H1 (cell line): ENCODE measurements around the gene USP10.

Source experiments
- EZH2 ChIP-seq: fragments of 200-600 bp; sonication (generic); IDR thresholded peaks from 2 replicates; pipeline ENCODE4 v1.7.1; 2012; ENCODE audit warnings: low read depth, mild to moderate bottlenecking, moderate library complexity, low read length, inconsistent platforms; ENCODE audit not compliant: severe bottlenecking
- POLR2A ChIP-seq, 2 experiments: IDR thresholded peaks; 1 replicate in 1 of 2; 2 replicates in 1 of 2; pipeline ENCODE4 v1.6.1; 2011; ENCODE audit warnings: low read depth in 2 of 2, low read length in 2 of 2, mild to moderate bottlenecking in 2 of 2; ENCODE audit errors: control extremely low read depth in 1 of 2
- POLR2AphosphoS5 ChIP-seq: IDR thresholded peaks from 2 replicates; pipeline ENCODE4 v1.6.1; 2011; ENCODE audit warnings: low read depth, low read length
- YY1 ChIP-seq: IDR thresholded peaks from 2 replicates; pipeline ENCODE4 v1.6.1; 2011; ENCODE audit warnings: low read depth, mild to moderate bottlenecking, low read length
- ZNF274 ChIP-seq: IDR thresholded peaks from 2 replicates; pipeline ENCODE4 v1.7.0; 2012; ENCODE audit warnings: low read length, borderline replicate concordance; ENCODE audit errors: extremely low read depth
- TF ChIP-seq, protein P1 (sequence below), 3 experiments: IDR thresholded peaks; 1 replicate in 2 of 3; 2 replicates in 1 of 3; pipeline versions ENCODE4 v1.5.1 to v1.6.1; 2011; ENCODE audit warnings: low read length in 3 of 3, mild to moderate bottlenecking in 3 of 3, inconsistent platforms in 2 of 3, low read depth in 1 of 3, moderate library complexity in 1 of 3; ENCODE audit not compliant: insufficient read depth in 1 of 3; ENCODE audit errors: control extremely low read depth in 1 of 3

DNA sequence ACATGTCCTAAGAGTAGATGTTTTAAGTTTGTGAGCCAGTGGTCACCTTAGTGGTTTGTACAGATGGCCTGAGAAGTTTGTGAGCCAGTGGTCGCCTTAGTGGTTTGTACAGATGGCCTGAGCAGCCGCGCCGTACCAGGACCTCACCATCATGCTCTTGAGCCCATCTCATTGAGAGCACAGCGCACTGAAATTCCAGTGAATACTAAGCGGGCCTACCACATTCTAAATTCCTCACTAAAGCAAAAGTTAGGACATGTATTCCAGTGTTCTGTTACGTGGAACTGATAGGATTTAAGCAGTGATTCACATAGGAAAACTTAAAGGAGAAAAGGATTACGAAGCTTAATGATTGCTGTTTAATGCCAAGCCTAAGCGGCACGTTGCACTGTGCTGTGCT lies 3.9 kb downstream of the USP10 start:
- TF ChIP-seq POLR2AphosphoS5 = no peak
- no peak for TF ChIP-seq EZH2
- TF ChIP-seq YY1 = no peak
- TF ChIP-seq, protein P1, sequence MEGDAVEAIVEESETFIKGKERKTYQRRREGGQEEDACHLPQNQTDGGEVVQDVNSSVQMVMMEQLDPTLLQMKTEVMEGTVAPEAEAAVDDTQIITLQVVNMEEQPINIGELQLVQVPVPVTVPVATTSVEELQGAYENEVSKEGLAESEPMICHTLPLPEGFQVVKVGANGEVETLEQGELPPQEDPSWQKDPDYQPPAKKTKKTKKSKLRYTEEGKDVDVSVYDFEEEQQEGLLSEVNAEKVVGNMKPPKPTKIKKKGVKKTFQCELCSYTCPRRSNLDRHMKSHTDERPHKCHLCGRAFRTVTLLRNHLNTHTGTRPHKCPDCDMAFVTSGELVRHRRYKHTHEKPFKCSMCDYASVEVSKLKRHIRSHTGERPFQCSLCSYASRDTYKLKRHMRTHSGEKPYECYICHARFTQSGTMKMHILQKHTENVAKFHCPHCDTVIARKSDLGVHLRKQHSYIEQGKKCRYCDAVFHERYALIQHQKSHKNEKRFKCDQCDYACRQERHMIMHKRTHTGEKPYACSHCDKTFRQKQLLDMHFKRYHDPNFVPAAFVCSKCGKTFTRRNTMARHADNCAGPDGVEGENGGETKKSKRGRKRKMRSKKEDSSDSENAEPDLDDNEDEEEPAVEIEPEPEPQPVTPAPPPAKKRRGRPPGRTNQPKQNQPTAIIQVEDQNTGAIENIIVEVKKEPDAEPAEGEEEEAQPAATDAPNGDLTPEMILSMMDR (IDR thresholded peaks at IDR 0.05; ENCODE audit: control extremely low read depth in 1 of 3, insufficient read depth in 1 of 3, low read depth in 1 of 3, low read length in 3 of 3) = no peak
- no peak for TF ChIP-seq POLR2A (IDR thresholded peaks at IDR 0.05; ENCODE audit: control extremely low read depth in 1 of 2, low read depth in 2 of 2, low read length in 2 of 2)
- no peak for TF ChIP-seq ZNF274
